Prostate gland (tissue), 2 donors: ENCODE results near the gene SLC35A5. TPM values are rescaled to one million over a fixed set of nuclear protein-coding genes. Genes with fewer than 3 reads are reported as not detected.

Source experiments
- DNase-seq: peaks from one replicate; pipeline ENCODE4 v3.0.0-alpha.2; 2019; ENCODE audit warnings: low spot score
- H3K27ac ChIP-seq, 2 donors: fragments of 200-600 bp; sonication (generic); 2 replicates each; pipeline ENCODE4 v1.5.1; 2017 to 2019
- H3K27me3 ChIP-seq: fragments of 200-600 bp; sonication (generic); replicated peaks from 2 replicates; pipeline ENCODE4 v1.5.1; 2019; ENCODE audit not compliant: insufficient read depth
- H3K36me3 ChIP-seq, 2 donors: fragments of 200-600 bp; sonication (generic); 1 replicate in 1 of 2; 2 replicates in 1 of 2; pipeline versions ENCODE4 v1.5.1 to v1.8.1; 2017 to 2019
- H3K4me1 ChIP-seq: fragments of 200-600 bp; sonication (generic); replicated peaks from 2 replicates; pipeline ENCODE4 v1.5.1; 2019
- H3K4me3 ChIP-seq, 2 donors: fragments of 200-600 bp; sonication (generic); 2 replicates each; pipeline ENCODE4 v1.5.1; 2017 to 2019
- H3K9me3 ChIP-seq: fragments of 200-600 bp; sonication (generic); 2 replicates; pipeline ENCODE4 v1.5.1; 2017
- CTCF ChIP-seq, 4 experiments: fragments of 200-600 bp in 2 of 4; fragments of 450-650 bp in 2 of 4; sonication (generic) in 2 of 4; IDR thresholded peaks; 1 replicate in 3 of 4; 2 replicates in 1 of 4; pipeline ENCODE4 v1.5.1; 2016 to 2019; ENCODE audit warnings: antibody characterized with exemption in 4 of 4, mild to moderate bottlenecking in 2 of 4, moderate library complexity in 2 of 4
- POLR2A ChIP-seq: fragments of 450-650 bp; IDR thresholded peaks from one replicate; pipeline ENCODE4 v1.6.1; 2016; ENCODE audit warnings: antibody characterized with exemption, mild to moderate bottlenecking
- POLR2AphosphoS5 ChIP-seq: sonication (generic); formaldehyde crosslinking; IDR thresholded peaks from one replicate; pipeline ENCODE4 v1.6.1; 2017; ENCODE audit warnings: antibody characterized with exemption
- WGBS: methylation state at CpG from one replicate; pipeline ENCODE4 v1.1.5; 2018; 5-methylcytosine and 5-hydroxymethylcytosine counted together
- intact Hi-C: fragments of 100-400 bp; cut with DNase I; formaldehyde crosslinking; loops from one replicate; pipeline ENCODE4 v1.14.2; 2022
- total RNA-seq, 2 donors: library from RNA; depleted of rRNA; stranded (reverse); fragments of >200 nt; gene quantifications; one replicate each; pipeline ENCODE4 v1.1.0, GENCODE V29; 2016

SLC35A5 gene
- total RNA-seq, 2 donors from 2014 or later, result 40.4 to 62.3 TPM

- WGBS, result 21% methylated on average over 3 of the region's 3 CpGs
- no peak for TF ChIP-seq POLR2A
- TF ChIP-seq CTCF (IDR thresholded peaks at IDR 0.05), result no peak
- TF ChIP-seq POLR2AphosphoS5, result no peak
- H3K9me3 ChIP-seq, result no peaks in the 10 kb centered on the region
- H3K4me1 ChIP-seq, result no peaks in the 10 kb centered on the region
- H3K36me3 ChIP-seq, result no peaks in the 10 kb centered on the region
- no peak overlapping the region for H3K4me3 ChIP-seq
- H3K27me3 ChIP-seq, result no peaks in the 10 kb centered on the region
- intact Hi-C loops, result no loop called here
- H3K27ac ChIP-seq, result peak overlapping the region in 1 of 2 donors; percentile 13
- DNase-seq, result no peak
These were observed 71.3 kb downstream of the SLC35A5 start for GRCh38 chr3:112633191-112633590.

- H3K27me3 ChIP-seq, result no peaks in the 10 kb centered on the region
- 22% methylated on average over 1 of the region's 1 CpG for WGBS
- TF ChIP-seq POLR2A (no peak), POLR2AphosphoS5 (no peak), CTCF (IDR thresholded peaks at IDR 0.05) (no peak)
- H3K36me3 ChIP-seq, result no peaks in the 10 kb centered on the region
- DNase-seq, result no peak
- peak overlapping the region in 1 of 2 donors; percentile 13 for H3K27ac ChIP-seq
- H3K4me3 ChIP-seq, result no peak overlapping the region
- H3K4me1 ChIP-seq, result no peaks in the 10 kb centered on the region
- H3K9me3 ChIP-seq, result no peaks in the 10 kb centered on the region
- intact Hi-C loops, result no loop called here
These were observed 71.9 kb downstream of the SLC35A5 start for GRCh38 chr3:112633757-112634156.

GRCh38 chr3:112634786-112635541 is 73.1 kb downstream of the SLC35A5 start:
- no peak overlapping the region for H3K27ac ChIP-seq

More at GRCh38 chr3:112634786-112635541, 73.1 kb downstream of the SLC35A5 start:
- WGBS, result 56% methylated on average over 4 of the region's 4 CpGs
- no peaks in the 10 kb centered on the region for H3K4me1 ChIP-seq
- TF ChIP-seq POLR2A, result no peak
- TF ChIP-seq CTCF (IDR thresholded peaks at IDR 0.05), result no peak
- no peak for TF ChIP-seq POLR2AphosphoS5
- H3K4me3 ChIP-seq, result no peak overlapping the region
- no peaks in the 10 kb centered on the region for H3K36me3 ChIP-seq
- no peaks in the 10 kb centered on the region for H3K27me3 ChIP-seq
- intact Hi-C loops, result loop anchor here (5.0 kb wide), 2 partner anchors 53 to 73 kb away; partner anchors contain the start of genes ATG3 and SLC35A5
- no peak for DNase-seq
- H3K9me3 ChIP-seq, result no peaks in the 10 kb centered on the region

Other genes starting within 250 kb of the SLC35A5 start
- gene CD200, start 228.9 kb upstream of the SLC35A5 start, total RNA-seq, result 1 to 10 TPM; 5.2 to 6.3 TPM
- gene BTLA, start 62.6 kb upstream of the SLC35A5 start, total RNA-seq, result 1 to 10 TPM in 1 of 2 donors, not detected in 1; 2.6 TPM
- gene ATG3, start 83 bp upstream of the SLC35A5 start, total RNA-seq, result 10 to 100 TPM; 45.7 to 73.5 TPM
- gene CCDC80, start 79.1 kb downstream of the SLC35A5 start, total RNA-seq, result 10 to 100 TPM in 1 of 2 donors, 1 to 10 TPM in 1; 2.7 to 18.4 TPM